ENCODE results near the gene PRPF18. TPM values are rescaled to one million over a fixed set of nuclear protein-coding genes. Genes with fewer than 3 reads are reported as not detected.

The PRPF18 gene
- total RNA-seq, 1 donor from 2014 or later: 24.8 TPM

DNA sequence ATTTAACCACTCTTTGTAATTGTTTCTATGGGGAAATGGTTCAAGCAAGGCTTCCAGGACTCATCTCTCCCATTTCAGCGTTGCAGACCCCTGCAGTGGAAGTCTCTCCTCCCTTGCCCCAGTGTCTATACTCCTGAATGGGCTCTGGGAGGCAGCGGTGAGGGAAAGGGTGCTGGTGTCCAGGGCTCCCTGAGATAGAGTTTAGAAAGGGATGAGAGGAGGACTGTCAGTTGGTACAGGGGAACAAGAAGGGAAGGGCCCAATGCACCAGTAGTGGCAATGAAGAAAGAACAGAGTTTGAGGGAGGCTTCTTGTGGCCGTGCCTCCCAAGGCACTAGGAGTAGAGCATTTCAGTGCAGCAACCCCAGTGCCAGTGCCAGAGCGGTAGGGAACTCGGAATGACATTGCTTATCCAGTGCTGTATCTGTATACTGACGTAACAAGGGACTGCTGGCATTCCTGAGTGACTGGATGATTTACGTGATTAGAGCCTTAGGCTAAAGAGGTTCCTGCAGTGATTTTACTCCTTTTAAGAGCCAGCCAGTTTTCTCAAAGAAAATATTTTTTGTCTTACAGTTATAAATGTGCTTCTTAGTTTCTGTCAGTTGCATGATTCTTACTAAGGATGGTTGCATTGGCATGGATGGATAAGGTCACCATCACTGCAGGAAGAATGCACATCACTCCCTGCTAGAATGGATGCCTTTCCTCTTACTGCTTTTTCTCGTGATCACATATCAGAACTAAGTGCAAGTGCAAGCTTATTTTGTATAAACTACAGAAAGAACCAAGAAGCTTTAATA lies 28.0 kb downstream of the PRPF18 start:
- intact Hi-C loops (cut with micrococcal nuclease): no loop called here

DNA sequence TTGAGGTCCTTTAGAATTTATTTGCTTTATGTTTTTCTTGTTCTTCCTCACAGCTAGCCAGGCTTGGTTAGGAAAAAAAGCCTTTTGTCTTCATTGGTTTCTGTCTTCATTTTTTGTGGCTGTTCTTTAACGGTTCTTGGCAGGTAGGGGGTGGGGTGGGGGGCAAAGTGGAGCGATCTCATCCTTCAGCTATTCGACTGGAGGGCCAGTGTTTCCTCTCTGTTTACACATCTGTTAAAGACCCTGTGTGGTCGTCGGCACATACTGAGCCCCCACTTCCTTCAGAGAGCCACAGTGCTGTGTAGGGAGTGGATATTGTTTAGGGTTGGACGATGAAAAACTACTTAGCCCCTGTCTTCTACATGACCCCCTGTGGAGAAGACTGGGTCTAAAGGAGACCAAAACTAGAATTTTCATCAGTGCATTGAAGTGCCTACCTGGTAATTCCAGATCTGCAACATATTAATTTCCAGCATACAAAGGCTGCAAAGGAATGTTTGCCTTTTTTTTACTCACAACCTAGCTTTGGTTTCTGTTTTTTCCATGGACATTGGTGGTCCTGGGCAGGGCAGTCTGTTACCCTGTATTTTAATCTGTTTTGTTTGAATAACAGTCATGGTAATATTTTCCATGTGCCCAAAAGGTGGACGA lies 29.0 kb downstream of the PRPF18 start:
- no peak for DNase-seq (ENCODE audit: low spot score)
- H3K27ac Mint-ChIP-seq: no peak overlapping the region
- intact Hi-C loops (cut with micrococcal nuclease): no loop called here
- peaks cover 34% of the 10 kb centered on the region for H3K36me3 Mint-ChIP-seq (ENCODE audit: low read depth)
- no peak overlapping the region for H3K4me3 Mint-ChIP-seq
- no peaks in the 10 kb centered on the region for H3K9me3 Mint-ChIP-seq
- no peaks in the 10 kb centered on the region for H3K27me3 Mint-ChIP-seq (ENCODE audit: insufficient read depth)
- H3K4me1 Mint-ChIP-seq (ENCODE audit: low read depth): no peaks in the 10 kb centered on the region

More for the DNA sequence above, 28.0 kb downstream of the PRPF18 start:
- Mint-ChIP-seq H3K27me3 (ENCODE audit: insufficient read depth) (no peaks in the 10 kb centered on the region), H3K36me3 (ENCODE audit: low read depth) (peaks cover 39% of the 10 kb centered on the region), H3K27ac (no peak overlapping the region), H3K4me1 (ENCODE audit: low read depth) (no peaks in the 10 kb centered on the region), H3K9me3 (no peaks in the 10 kb centered on the region), H3K4me3 (no peak overlapping the region)
- DNase-seq (ENCODE audit: low spot score): no peak

DNA sequence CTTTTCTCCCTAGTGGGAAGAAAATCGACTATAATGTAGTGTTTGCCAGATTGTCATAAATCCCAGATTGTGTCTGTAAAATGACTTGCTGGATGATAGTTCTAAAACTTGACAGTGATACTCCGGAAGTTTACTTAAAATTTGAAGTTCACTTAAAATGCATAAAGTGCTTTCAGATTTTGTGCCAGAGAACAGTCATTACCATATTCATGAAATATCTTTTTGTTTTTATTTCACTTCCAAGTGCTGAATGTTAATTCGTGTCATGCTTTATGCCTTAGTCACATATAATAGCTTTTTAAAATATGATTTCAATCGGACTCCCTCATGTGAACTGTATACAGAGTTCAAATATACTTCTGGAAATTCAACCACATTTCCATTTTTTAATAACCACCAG lies 30.4 kb downstream of the PRPF18 start:
- Mint-ChIP-seq H3K9me3 (no peaks in the 10 kb centered on the region), H3K27me3 (ENCODE audit: insufficient read depth) (no peaks in the 10 kb centered on the region), H3K4me3 (no peak overlapping the region), H3K4me1 (ENCODE audit: low read depth) (no peaks in the 10 kb centered on the region), H3K36me3 (ENCODE audit: low read depth) (peaks cover 30% of the 10 kb centered on the region), H3K27ac (no peak overlapping the region)
- intact Hi-C loops (cut with micrococcal nuclease): no loop called here
- DNase-seq (ENCODE audit: low spot score): no peak

DNA sequence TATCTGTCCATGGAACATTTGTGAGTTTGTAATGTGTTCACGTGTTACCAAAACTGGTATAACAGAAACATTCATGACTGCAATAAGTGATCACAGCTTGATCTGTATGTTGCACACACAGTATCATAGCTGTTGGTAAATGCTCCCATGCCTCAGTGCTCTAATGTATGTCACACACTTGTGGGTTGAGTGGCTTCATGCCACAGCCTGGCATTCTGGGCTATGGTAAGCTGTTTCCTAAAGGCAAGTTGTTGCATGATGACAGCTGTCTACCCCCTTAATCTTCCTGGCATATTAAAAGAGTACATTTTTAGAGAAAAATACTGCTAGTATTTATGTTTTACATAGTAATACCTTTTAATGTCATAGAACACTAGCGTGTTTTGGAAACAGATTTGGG lies 35.2 kb downstream of the PRPF18 start:
- Mint-ChIP-seq H3K4me1 (ENCODE audit: low read depth) (no peaks in the 10 kb centered on the region), H3K27me3 (ENCODE audit: insufficient read depth) (no peaks in the 10 kb centered on the region), H3K4me3 (no peak overlapping the region), H3K27ac (no peak overlapping the region), H3K9me3 (no peaks in the 10 kb centered on the region), H3K36me3 (ENCODE audit: low read depth) (peaks cover 16% of the 10 kb centered on the region)
- intact Hi-C loops (cut with micrococcal nuclease): no loop called here
- DNase-seq (ENCODE audit: low spot score): no peak

DNA sequence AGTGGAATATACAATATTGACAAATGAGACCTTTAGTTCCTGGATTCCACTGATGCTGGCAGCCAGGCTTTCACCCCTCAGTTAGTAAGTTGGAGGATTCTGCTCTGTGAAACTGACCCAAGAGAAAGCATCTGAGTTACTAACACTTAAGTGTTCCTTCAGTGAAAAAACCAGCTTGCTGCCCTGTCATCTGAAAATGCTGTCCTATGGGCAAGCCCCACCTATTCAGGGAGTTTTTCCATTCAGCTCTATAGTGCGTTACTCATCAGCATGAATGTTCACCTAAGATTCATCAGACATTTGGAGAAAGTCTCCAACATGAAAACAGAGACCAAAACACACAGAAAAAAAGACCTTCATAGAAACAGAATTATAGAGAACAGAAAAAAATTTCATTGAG lies 37.9 kb downstream of the PRPF18 start:
- no peaks in the 10 kb centered on the region for H3K9me3 Mint-ChIP-seq
- H3K4me3 Mint-ChIP-seq: no peak overlapping the region
- H3K4me1 Mint-ChIP-seq (ENCODE audit: low read depth): no peaks in the 10 kb centered on the region
- no peak overlapping the region for H3K27ac Mint-ChIP-seq
- H3K27me3 Mint-ChIP-seq (ENCODE audit: insufficient read depth): no peaks in the 10 kb centered on the region
- DNase-seq (ENCODE audit: low spot score): no peak
- intact Hi-C loops (cut with micrococcal nuclease): no loop called here
- no peaks in the 10 kb centered on the region for H3K36me3 Mint-ChIP-seq (ENCODE audit: low read depth)

DNA sequence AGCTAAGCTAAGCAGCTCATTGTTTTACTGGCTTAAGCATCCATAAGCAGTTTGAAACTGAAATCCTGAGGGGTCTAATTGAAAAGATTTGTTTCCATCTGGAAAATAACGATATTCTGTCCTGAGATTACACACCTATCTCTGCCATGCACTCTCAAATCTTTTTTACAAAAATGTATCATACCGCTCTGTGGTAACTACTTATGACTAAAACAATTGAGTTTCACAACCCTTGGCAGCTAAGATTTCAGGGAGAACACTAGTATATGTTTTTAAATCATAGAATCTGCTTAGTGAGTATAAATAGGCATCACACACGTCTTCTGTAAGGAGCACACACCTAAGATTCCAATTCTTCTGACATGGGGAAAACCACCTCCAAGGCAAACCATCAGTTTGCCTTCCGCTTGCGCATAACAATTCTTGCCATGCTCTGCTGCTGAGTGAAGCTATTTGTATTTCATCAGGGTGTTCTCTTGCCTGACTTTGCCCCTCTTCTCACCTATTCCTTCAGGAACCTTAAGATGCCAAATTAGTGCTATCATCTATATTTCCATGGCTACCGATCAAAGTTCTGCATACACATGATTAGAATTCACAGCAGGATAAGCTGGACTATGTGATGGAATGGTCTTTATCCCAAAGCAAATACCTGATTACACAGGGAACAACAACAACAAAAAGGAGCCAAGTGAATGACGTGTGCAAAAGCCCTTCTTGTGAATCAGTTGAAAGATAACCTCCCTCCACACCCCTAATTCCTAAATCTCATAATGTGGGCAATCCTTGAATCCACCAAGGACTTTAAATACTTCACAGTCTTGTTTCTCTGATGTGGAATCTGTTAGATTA lies 40.9 kb downstream of the PRPF18 start:
- H3K9me3 Mint-ChIP-seq: no peaks in the 10 kb centered on the region
- intact Hi-C loops (cut with micrococcal nuclease): no loop called here
- no peaks in the 10 kb centered on the region for H3K27me3 Mint-ChIP-seq (ENCODE audit: insufficient read depth)
- no peaks in the 10 kb centered on the region for H3K36me3 Mint-ChIP-seq (ENCODE audit: low read depth)
- no peak for DNase-seq (ENCODE audit: low spot score)
- no peak overlapping the region for H3K27ac Mint-ChIP-seq
- no peaks in the 10 kb centered on the region for H3K4me1 Mint-ChIP-seq (ENCODE audit: low read depth)
- H3K4me3 Mint-ChIP-seq: no peak overlapping the region

DNA sequence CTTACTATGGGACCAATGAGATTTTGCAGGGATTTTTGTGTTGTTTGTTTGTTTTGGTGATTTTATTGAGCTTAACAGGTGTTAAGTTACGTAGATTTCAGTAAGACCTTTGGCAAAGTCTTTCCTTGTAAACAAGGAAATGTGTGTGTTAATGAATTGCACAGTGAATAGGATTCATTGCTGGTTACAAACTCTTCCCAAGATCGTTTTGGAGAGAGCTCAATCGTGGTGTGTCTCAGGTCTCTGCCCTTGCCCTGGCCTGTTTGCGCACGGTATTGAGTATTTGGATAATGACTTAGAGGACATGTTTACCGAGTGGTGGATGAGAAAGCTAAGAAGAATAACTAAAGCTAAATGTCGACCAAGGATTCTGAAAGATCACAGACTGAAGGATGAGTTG lies 41.9 kb downstream of the PRPF18 start:
- H3K4me1 Mint-ChIP-seq (ENCODE audit: low read depth): no peaks in the 10 kb centered on the region
- no peak overlapping the region for H3K27ac Mint-ChIP-seq
- no peaks in the 10 kb centered on the region for H3K9me3 Mint-ChIP-seq
- H3K4me3 Mint-ChIP-seq: no peak overlapping the region
- intact Hi-C loops (cut with micrococcal nuclease): no loop called here
- H3K27me3 Mint-ChIP-seq (ENCODE audit: insufficient read depth): no peaks in the 10 kb centered on the region
- no peaks in the 10 kb centered on the region for H3K36me3 Mint-ChIP-seq (ENCODE audit: low read depth)
- DNase-seq (ENCODE audit: low spot score): no peak

DNA sequence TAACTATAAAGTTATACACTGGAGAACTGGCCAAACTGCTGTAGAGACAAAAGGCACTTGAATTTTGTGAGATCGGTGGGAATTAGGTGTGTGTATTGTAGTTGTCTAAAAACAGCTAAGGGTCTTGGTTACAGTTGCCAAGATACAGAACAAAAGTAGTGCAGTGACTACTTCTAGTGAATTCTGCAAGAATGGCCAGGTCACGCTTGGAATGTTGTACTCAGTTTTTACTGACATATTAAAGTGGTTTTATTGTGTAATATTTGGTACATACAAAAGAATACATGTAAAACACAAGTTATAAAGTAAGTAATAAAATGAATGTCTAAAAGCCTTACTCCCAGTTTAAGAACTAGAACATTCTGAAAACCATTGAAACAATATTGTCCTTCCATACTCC lies 42.4 kb downstream of the PRPF18 start:
- no peak overlapping the region for H3K4me3 Mint-ChIP-seq
- H3K4me1 Mint-ChIP-seq (ENCODE audit: low read depth): no peaks in the 10 kb centered on the region
- H3K36me3 Mint-ChIP-seq (ENCODE audit: low read depth): no peaks in the 10 kb centered on the region
- DNase-seq (ENCODE audit: low spot score): no peak
- H3K27me3 Mint-ChIP-seq (ENCODE audit: insufficient read depth): no peaks in the 10 kb centered on the region
- no peak overlapping the region for H3K27ac Mint-ChIP-seq
- intact Hi-C loops (cut with micrococcal nuclease): no loop called here
- no peaks in the 10 kb centered on the region for H3K9me3 Mint-ChIP-seq

DNA sequence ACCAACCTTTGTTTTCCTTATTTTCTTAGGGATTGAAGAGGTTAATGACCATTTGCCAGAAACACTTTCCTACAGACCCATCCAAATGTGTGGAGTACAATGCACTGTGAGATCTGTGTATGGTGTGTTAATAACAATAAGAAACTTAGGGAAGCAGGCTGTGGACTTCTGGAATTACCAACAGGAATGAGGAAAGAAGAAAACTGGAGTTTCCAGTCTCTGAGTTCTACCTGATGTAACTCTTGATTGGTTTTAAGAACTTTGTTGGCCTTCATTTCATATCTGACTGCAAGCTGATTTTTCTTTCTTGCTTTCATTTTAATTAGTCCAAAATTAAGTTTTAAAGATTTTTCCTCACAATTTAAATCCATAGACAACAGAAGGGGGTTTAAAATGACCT lies 43.5 kb downstream of the PRPF18 start:
- no peaks in the 10 kb centered on the region for H3K9me3 Mint-ChIP-seq
- H3K27me3 Mint-ChIP-seq (ENCODE audit: insufficient read depth): no peaks in the 10 kb centered on the region
- H3K36me3 Mint-ChIP-seq (ENCODE audit: low read depth): peaks cover 5% of the 10 kb centered on the region
- no peak for DNase-seq (ENCODE audit: low spot score)
- intact Hi-C loops (cut with micrococcal nuclease): no loop called here
- no peaks in the 10 kb centered on the region for H3K4me1 Mint-ChIP-seq (ENCODE audit: low read depth)
- no peak overlapping the region for H3K27ac Mint-ChIP-seq
- H3K4me3 Mint-ChIP-seq: no peak overlapping the region

DNA sequence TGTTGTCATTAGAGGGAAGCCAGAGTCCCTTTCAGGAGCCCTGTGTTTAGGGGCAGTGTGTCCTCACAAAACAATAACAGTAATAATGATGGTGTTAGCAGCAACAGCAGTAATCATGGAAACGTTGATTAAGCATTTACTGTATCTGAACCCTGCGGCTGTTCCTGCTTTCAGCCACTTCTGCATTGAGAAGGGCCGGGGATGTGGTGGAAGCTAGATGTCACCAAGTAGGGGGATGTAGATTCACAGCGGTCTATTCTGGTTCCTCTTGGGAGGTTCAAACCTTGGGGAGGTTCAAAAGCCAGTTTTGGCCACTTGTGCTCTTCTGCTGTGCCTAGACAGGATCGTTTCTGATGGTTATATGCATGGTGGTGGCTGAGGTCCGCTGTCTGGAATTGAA lies 44.8 kb downstream of the PRPF18 start:
- Mint-ChIP-seq H3K27me3 (ENCODE audit: insufficient read depth) (no peaks in the 10 kb centered on the region), H3K4me1 (ENCODE audit: low read depth) (no peaks in the 10 kb centered on the region), H3K36me3 (ENCODE audit: low read depth) (peaks cover 7% of the 10 kb centered on the region), H3K27ac (no peak overlapping the region), H3K9me3 (no peaks in the 10 kb centered on the region), H3K4me3 (no peak overlapping the region)
- DNase-seq (ENCODE audit: low spot score): no peak
- intact Hi-C loops (cut with micrococcal nuclease): no loop called here

DNA sequence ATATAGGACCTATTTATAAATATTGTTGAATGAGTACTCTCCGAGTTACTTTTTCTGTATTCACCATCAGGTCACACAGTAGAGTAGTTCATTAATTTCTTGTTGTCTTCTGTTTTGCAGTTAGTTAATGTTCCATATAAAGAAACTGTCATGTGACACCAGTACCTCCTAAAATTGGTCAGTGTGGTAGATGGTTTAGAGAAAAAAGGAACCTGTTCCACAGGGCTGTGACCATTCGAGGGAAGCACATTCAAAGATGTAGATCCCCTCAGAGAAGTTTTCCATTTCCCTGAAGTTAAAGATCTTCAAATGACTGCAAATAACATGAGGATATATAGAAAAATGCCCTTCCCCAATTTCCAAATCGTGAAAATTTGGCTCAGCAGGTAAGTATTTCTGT lies 45.7 kb downstream of the PRPF18 start:
- no peaks in the 10 kb centered on the region for H3K27me3 Mint-ChIP-seq (ENCODE audit: insufficient read depth)
- no peaks in the 10 kb centered on the region for H3K4me1 Mint-ChIP-seq (ENCODE audit: low read depth)
- intact Hi-C loops (cut with micrococcal nuclease): no loop called here
- no peak overlapping the region for H3K4me3 Mint-ChIP-seq
- H3K27ac Mint-ChIP-seq: no peak overlapping the region
- no peaks in the 10 kb centered on the region for H3K9me3 Mint-ChIP-seq
- peaks cover 7% of the 10 kb centered on the region for H3K36me3 Mint-ChIP-seq (ENCODE audit: low read depth)
- no peak for DNase-seq (ENCODE audit: low spot score)

DNA sequence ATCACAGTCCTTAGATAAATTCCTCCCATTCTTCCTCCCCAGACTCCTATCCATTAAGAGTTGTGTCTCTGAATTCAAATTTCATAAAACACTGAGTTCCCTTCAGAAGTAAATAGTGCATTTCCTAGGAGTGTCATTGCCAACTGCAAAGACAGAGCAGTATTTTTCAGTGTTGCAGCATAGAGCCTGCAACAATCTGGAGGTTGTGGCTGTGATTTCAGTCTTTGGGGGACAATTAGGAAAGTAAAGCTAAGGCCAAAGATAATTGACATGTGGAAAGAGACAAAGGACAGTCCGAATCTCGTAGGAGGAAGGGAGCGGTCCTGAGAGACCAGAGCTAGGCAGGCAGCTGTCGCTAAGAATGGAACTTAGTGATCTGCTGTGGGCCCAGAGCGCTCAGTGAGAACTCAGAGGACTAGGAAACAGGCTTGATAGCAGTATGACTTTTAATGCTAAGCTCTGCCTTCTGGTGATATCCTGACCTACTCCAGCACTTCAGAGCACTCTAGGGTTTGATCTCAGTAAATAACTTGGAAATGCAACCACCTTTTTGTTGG lies 46.2 kb downstream of the PRPF18 start:
- DNase-seq (ENCODE audit: low spot score): no peak
- Mint-ChIP-seq H3K4me1 (ENCODE audit: low read depth) (no peaks in the 10 kb centered on the region), H3K9me3 (no peaks in the 10 kb centered on the region), H3K36me3 (ENCODE audit: low read depth) (peaks cover 9% of the 10 kb centered on the region), H3K4me3 (no peak overlapping the region), H3K27ac (no peak overlapping the region), H3K27me3 (ENCODE audit: insufficient read depth) (no peaks in the 10 kb centered on the region)
- intact Hi-C loops (cut with micrococcal nuclease): no loop called here

DNA sequence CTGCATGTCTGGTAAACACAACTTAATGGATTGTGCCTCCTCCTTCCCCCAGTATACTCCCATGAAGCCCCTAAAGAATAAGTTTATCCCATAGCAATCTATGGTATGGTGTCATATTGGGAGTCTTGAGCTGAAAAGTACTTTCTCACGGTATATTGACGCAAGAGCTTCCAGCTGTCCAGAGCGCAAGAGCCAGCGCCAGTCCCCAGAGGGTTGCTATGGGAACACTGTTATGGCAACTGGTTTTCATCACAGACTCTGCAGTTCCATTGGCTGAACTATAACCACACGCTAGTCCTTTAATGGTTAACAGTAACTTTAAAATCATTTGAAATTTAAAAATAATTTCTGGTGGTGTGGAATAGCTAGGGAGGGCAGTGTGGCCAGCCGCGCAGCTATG lies 46.9 kb downstream of the PRPF18 start:
- no peaks in the 10 kb centered on the region for H3K9me3 Mint-ChIP-seq
- intact Hi-C loops (cut with micrococcal nuclease): no loop called here
- no peak for DNase-seq (ENCODE audit: low spot score)
- no peak overlapping the region for H3K4me3 Mint-ChIP-seq
- peaks cover 14% of the 10 kb centered on the region for H3K36me3 Mint-ChIP-seq (ENCODE audit: low read depth)
- H3K27ac Mint-ChIP-seq: no peak overlapping the region
- H3K4me1 Mint-ChIP-seq (ENCODE audit: low read depth): no peaks in the 10 kb centered on the region
- H3K27me3 Mint-ChIP-seq (ENCODE audit: insufficient read depth): no peaks in the 10 kb centered on the region
